IPS-NIHi11 (cell line): ENCODE data around the gene SLC25A13.
A peak's percentile ranks its signal among the peaks of the same experiment; 100 is the strongest.
"Not testable (repeated sequence)": the region's sequence is repeated elsewhere in the genome, so short reads cannot be mapped to it uniquely, and the experiment has no call there.

ENCODE experiments used
- DNase-seq: peaks from one replicate; pipeline ENCODE4 v3.0.0; 2012; ENCODE audit warnings: mixed read lengths, low spot score

The SLC25A13 gene, protein sequence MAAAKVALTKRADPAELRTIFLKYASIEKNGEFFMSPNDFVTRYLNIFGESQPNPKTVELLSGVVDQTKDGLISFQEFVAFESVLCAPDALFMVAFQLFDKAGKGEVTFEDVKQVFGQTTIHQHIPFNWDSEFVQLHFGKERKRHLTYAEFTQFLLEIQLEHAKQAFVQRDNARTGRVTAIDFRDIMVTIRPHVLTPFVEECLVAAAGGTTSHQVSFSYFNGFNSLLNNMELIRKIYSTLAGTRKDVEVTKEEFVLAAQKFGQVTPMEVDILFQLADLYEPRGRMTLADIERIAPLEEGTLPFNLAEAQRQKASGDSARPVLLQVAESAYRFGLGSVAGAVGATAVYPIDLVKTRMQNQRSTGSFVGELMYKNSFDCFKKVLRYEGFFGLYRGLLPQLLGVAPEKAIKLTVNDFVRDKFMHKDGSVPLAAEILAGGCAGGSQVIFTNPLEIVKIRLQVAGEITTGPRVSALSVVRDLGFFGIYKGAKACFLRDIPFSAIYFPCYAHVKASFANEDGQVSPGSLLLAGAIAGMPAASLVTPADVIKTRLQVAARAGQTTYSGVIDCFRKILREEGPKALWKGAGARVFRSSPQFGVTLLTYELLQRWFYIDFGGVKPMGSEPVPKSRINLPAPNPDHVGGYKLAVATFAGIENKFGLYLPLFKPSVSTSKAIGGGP

DNA sequence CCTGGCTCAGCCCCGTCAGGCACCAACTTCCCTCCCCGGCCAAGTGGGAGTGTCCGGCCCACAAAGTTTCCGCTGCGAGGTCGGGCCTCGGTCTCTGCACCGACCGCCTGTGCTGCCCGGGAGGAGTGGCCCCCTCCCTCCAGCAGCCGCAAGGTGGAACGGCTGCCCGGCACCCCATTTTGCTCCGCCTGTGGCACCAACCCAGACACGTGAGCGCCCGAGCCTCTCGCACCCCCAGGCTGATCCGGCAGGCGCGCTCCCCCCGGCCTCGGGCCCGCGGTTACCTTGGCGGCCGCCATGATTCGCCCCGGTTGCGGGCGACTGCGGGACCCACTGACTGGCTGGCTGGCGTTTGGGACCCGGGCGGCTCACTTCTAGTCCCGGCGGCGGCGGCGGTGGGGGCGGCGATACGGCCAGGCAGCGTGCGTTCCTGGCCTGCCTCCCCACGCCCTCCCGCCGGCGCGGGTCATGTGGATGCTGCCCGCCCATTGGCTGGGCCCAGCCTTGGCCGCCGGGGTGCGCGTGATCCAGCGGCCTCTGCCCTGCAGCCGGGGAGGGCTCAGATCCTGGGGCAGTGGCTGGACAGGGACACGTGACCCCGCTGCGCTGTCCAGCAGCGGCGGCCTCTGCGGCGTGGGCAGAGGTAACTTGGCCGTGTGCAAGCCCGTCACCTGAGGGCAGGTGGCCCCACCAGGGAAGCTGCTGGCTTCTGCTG lies at the start of gene SLC25A13:
Gene SLC25A13, minus strand, starts transcription at position 441 of the 715 bp plus-strand sequence. Its CDS starts 142 bp downstream, at position 299.
- DNase-seq = peak; percentile 99

DNA sequence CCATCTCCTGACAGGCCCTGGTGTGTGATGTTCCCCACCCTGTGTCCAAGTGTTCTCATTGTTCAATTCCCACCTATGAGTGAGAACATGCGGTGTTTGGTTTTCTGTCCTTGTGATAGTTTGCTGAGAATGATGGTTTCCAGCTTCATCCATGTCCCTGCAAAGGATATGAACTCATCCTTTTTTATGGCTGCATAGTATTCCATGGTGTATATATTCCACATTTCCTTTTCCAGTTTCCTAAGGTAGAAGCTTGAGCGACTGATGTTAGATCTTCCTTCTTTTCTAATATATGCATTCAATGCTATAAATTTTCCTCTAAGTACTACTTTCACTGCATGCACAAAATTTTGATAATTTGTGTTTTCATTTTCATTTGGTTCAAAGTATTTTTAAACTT lies 44.0 kb upstream of the SLC25A13 start:
- DNase-seq = not testable (repeated sequence)

DNA sequence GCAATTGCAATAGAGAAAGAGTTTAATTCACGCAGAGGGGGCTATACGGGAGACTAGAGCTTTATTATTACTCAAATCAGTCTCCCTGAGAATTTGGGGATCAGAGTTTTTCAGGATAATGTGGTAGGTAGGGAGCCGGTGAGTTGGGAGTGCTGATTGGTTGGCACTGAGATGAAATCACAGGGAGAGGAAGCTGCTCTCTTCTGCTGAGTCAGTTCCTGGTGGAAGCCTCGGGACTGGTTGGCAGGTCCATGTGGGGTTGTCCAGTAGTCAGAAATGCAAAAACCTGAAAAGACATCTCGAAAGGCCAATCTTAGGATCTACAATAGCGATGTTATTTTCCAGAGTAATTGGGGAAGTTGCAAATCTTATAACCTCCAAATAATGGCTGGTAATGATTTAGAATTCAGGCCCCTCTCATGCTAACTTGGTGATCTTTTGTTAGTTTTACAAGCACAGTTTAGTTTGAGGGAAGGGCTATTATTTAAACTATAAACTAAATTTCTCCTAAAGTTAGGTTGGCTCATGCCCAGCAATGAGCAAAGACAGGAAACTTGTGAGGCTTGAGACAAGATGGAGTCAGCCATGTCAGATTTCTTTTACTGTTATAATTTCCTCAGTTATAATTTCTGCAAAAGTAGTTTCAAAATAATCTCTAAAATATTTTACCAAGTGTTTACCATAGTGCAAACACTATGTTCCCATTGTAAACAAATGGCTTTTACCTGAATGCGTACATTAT lies 39.4 kb upstream of the SLC25A13 start:
- DNase-seq = no peak

DNA sequence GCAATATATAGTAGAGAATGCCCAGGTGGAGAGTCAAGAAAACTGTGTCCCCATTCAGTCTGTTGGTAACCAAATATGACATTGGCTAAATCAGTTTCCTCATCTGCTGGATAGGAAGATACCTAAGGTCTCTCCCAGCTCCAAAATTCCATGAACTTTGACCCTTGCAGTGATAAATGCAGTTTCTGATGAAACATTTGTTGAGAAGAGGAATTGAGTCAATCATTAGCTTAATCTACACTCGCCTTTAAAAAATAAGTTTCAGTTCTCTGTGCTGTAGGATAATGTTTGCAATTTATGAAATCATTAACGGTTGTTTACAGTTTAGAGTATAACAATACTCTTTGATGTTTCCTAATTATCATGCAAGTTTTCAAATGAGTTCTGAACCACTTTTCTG lies 38.0 kb upstream of the SLC25A13 start:
- DNase-seq = no peak

DNA sequence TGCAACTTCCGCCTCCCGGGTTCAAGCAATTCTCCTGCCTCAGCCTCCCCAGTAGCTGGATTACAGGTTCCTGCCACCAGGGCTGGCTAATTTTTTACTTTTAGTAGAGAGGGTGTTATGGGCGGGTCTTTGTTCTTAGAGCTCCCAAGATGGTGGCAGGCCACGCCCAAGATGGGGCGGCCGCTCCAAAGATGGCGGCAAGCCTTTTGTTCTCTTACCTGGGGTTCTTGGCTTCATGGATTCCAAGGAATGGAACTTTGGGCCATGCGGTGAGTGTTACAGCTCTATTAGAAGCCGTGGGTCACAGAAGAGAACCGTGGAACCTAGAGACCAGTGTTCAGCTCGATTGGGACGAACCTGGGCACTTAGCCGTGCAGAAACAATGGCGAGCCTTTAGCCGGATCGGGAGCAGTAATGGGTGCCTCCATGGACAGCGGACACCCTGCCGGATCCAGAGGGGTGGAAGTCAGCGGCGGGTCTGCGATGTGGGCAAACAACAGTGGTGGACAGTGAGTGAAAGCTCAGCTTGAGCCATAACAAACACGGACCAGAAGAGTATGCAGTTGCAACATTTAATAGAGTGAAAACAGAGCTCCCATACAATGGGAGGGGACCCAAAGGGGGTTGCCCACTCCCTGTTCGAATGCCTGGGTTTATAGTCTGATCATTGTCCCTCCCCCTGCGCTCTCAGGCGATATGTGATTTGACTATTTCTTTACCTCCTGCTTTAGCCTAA lies 36.5 kb upstream of the SLC25A13 start:
- not testable (repeated sequence) for DNase-seq

DNA sequence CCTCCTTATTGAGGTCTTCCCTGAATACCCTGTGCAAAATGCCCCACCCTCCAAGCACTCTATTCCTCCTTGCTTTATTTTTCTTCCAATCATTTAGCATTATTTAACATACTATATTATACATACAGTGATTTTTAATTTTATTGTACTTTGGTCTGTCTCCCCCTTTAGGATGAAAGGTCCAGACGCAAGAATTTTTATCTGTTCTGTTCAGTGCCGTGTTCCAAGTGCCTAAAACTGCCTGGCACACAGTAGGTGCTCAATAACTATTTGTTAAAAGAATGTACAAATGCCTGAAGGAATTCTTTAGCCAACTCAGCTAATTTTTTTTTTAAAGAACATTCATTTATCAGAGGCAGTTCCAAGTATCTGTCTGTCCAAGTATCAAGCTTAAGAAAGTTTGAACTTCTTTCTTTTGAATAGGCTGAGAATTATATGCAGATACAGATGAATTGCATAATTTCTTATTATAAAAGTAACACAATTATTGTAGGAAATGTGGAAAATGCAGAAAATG lies 34.1 kb upstream of the SLC25A13 start:
- DNase-seq = no peak

DNA sequence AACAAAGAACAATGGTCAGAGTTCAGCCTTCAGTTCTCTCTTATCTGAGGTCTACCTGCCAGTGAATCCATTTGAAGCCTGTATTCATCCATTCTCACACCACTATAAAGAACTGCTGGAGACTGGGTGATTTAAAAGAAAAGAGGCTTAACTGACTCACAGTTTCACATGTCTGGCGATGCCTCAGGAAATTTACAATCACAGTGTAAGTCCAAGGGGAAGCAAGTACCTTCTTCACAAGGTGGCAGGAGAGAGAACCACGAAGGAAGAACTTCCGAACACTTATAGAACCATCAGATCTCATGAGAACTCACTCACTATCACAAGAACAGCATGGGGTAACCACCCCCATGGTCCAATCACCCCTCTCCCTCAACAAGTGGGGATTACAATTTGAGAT lies 33.0 kb upstream of the SLC25A13 start:
- DNase-seq = no peak

DNA sequence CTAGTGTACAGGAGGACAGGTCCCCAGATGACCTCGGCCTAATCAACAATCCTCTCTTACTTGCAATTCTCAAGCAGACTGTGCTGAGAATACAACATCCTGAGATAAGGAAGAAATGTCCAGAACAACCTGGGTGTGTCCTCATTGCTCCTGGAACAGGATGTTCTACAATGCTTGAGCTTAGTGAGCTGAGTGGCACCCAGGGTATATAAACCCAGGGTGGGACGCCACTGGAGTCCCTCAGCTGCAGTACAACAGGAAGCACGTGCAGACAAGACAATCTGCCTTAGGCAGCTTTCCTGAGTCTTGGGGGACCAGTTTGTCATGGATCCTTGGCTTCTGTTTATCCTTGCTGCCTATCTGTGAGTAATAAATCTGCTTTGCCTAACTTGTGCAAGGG lies 27.7 kb upstream of the SLC25A13 start:
- DNase-seq = no peak

DNA sequence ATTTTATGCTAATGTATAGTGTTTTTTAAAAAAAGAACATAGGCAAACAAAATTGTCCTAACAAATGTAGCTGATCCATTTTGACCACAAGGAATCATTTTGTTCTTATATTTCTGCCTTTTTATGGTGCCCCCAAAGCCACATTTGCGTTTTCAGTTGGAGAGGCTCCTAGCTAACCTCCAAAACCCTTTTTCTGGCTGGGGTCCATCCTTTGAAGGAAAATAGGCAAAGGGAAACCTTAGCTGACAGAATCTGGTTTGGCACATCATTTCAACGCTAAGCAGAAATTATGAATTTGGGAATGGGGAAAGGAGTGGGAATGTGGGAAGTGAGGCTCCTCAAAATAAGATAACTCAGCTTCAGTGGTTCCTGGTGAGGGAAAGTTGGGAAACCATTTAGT lies 25.6 kb upstream of the SLC25A13 start:
- DNase-seq = no peak

DNA sequence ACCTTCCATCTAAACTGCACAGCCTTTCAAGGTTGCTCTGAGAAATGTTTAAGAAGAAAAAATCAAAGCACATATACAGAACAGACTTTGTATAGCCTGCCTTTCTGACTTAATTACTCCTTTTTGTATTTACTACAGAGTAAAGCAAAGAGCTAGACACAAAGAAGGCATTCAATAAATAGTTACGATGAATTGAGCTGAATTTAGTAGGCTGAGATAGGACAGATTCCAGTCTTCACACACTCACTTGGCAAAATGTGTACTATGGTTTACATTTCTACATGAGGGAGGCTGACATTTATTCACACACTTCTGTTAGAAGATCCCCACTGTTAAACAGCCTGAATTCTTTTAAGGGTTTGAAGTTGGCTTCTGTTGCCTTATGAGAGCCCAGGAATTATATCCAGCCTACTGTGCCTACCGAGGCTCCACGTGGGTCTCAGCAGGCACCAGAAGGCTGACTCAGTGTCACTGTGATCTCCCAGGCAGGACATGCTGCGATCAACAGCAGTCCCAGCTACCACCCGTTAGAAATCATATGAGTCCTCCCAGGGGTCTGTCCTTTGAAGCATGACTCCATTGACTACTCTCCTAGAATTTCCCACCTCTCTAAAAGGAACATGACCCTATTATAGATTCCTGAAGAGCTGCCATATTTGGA lies 24.5 kb upstream of the SLC25A13 start:
- no peak for DNase-seq

DNA sequence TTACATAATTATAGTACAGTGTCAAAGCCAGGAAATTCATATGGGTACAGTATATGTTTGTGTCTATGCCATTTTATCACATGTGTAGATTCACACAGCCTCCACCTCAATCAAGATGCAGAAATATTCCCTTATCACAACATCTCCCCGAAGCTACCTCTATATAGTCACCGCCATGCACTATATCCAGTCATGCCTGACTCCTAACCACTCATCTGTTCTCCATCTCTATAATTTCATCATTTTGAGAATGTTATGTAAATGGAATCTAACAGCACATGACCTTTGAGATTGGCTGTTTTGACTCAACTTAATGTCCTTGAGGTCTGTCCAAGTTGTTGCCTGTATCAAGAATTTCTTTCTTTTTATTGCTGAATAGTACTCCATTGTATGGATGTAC lies 22.3 kb upstream of the SLC25A13 start:
- no peak for DNase-seq

DNA sequence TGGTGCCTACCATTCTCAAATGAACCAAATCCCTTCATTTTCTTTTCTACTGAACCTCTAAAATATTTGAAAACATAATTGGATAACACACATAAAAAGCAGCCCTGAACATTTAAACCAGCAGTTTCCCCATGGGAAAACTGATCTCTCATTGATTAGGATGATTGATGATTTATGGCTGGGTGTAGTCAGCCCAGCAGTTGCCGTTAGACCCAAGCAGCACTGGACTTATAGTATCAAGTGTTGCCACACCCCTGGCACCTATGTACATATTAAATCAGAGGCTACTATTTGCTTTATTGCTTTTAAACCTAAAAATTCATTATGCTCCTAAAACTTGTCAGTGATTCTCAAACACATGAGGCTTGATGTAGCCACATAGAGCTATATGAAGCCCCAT lies 20.2 kb upstream of the SLC25A13 start:
- no peak for DNase-seq

DNA sequence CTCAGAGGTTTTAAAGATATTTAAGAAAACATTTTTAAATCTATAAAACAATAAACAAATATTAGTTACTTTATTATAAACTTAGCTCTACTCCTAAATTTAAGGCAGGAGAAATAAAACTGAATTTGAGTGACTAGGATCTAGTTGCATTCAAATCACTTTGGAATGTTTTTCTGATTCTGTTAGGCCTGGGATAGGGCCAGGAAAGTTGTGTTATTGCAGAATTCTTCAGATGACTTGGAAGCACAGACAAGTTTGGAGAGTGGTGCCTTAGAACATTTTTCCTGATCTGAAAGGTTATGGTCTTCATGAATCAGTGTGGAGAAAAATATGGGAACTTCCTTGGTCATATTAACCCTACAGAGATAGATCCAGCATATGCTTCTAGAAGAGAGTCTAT lies 15.6 kb upstream of the SLC25A13 start:
- DNase-seq = no peak

DNA sequence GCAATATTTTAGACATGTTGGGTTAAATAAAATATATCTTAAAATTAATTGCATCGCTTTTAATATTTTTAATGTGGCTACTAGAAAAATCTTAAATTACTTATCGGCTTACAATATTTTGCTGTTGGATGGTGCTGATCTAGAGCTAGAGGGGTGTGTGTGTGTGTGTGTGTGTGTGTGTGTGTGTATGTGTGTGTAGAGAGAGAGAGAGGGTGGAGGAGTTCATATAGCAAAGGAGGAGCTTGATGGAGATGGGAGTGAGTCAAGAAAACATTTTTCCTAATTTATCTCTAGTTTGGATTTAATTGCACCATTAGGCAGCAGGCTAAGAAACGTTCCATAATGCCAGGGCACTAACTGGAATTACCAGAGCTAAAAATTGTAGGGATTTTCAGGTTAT lies 10.4 kb upstream of the SLC25A13 start:
- no peak for DNase-seq

DNA sequence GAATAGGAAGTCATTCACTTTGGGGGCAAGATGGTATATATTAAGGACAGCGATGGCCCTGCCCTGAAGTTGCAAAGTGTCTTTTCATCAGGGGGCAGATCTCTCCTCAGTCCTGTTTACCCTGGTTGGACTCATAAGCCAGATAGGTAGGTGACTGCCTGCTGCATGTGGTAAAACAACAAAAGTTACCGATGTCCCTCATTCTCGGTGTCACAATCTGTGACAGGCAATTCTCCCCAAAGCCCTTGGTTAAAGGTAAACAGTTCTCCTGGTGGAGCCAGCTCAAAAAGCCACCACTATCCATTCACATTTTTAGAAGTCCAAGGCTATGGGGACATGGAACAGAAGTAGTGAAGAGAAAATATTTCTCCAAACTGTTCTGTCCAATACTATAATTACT lies 9.9 kb upstream of the SLC25A13 start:
- no peak for DNase-seq

DNA sequence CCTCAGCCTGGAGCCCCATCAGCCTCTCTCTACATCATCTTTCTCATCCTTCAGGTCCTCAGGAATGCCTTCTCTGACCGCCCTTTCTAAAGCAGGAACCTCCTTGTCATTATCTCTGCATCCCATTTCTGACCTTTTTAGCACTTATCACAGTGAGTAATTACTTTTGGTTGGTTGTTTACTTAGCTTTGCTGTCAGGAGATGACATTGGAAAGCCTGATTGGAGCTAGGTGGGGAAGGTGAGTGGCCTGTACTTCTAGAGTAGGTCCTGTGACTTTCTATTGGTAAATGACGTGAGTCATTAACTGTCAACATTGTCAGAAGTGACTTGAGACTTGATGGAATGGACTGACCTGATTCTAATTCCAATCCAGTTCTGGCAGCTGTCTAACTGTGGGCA lies 9.3 kb upstream of the SLC25A13 start:
- no peak for DNase-seq

DNA sequence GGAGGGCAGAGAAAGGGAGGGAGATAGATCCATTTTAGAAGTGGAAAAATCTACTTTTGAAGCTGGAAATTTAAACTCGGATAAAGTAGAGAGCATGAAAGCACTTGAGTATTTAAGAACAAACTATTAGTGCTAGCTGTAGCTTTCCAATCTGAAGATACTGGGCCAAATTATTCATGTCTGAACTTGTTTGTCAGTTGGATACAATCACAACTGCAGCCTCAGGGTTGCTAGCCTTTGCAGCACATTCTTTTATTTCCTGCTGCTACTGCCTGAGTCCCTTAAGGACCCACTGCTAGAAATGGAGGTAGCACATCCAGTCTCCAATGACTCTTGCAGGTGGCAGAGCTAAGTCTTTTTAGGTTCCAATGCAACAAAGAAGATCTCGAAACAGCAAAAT lies 8.3 kb upstream of the SLC25A13 start:
- no peak for DNase-seq

DNA sequence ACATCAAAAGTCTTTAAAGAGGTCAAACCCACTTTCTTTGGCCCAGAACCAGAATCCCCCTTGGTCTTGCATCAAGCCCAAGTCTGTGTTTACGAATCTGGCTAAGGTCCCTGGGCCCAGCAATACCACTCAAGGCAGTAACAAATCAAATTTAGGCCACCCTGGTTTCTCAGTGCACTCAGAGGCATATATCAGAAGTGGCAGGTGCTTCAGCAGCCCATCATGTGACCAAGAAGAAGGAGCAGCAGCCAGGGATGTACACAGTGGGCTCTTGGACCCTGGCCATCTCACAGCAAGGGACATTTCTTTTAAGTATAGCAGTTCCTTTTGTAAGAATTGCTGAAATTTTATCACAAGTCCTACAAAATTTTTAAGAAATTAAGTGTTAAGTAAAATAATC lies 7.3 kb upstream of the SLC25A13 start:
- no peak for DNase-seq

DNA sequence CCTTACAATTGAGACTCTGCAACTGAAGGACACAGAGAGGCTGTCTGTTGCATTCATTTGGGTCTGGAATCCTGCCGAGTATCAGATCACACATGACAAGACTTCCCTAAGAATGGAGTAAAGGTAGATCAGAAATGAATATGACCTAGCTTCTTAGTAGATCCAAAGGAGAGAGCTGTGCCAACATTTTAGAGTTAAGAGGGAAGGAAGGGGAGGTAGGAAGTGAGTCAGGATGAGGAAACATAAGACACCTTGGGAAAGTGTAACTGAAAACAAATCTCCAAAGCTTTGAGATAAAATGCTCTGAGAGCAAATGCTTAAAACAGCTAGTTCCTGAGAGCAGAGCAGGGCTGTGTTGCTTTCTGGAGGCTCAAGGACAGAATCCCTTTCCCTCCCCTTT lies 6.1 kb upstream of the SLC25A13 start:
- DNase-seq = no peak

DNA sequence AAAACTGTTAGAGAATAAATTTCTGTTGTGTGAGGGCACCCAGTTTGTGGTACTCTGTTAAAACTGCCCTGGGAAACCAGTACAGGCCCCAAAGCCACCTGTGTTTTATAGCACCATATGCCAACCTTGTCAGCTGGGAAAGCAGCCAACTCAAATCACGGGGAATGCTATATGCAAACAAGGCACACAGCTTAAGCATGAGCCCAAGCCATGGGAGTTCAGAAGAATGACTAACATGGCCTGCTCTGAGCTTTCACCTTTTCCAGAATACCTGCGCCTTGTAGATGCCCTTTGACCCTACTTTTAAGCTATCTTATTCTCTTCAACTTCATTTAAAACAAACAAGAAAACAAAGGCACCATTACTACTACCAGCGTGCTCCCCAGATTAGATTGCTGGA lies 5.5 kb upstream of the SLC25A13 start:
- DNase-seq = no peak

DNA sequence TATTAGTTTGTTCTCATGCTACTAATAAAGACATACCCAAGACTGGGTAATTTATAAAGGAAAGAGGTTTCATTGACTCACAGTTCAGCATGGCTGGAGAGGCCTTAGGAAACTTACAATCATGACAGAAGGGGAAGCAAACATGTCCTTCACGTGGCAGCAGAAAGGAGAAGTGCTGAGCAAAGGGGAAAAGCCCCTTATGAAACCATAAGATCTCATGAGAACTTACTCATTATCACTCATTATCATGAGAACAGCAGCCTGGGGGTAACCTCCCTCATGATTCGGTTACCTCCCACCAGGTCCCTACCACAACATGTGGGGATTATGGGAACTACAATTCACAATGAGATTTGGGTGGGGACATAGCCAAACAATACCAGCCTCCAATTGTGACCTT lies 4.9 kb upstream of the SLC25A13 start:
- DNase-seq = not testable (repeated sequence)
